OCI-LY1 (cell line): ENCODE data around the gene IFNE.

ENCODE experiments used
- H2AFZ ChIP-seq: fragments of 200-600 bp; sonication (generic), shearing (Covaris generic); 2 replicates; pipeline ENCODE4 v1.6.0; 2014; ENCODE audit warnings: antibody characterized with exemption, mild to moderate bottlenecking, low read length
- H3F3A ChIP-seq: fragments of 200-600 bp; sonication (generic), shearing (Covaris generic); 2 replicates; pipeline ENCODE4 v1.6.0; 2014; ENCODE audit warnings: mild to moderate bottlenecking, antibody characterized with exemption, low read length, moderate library complexity; ENCODE audit not compliant: insufficient read depth
- H3K27ac ChIP-seq: fragments of 200-600 bp; sonication (generic); 2 replicates; pipeline ENCODE4 v1.5.1; 2014; ENCODE audit warnings: low read length, mixed run types, mild to moderate bottlenecking, low read depth; ENCODE audit not compliant: poor library complexity, severe bottlenecking
- H3K27me3 ChIP-seq: fragments of 200-600 bp; sonication (generic); 2 replicates; pipeline ENCODE4 v1.6.0; 2014; ENCODE audit warnings: antibody characterized with exemption, mild to moderate bottlenecking, low read length, moderate library complexity; ENCODE audit not compliant: insufficient read depth
- H3K36me3 ChIP-seq: fragments of 200-600 bp; sonication (generic); 2 replicates; pipeline ENCODE4 v1.6.1; 2014; ENCODE audit warnings: mild to moderate bottlenecking, antibody characterized with exemption, low read length, moderate library complexity, mixed read lengths; ENCODE audit not compliant: insufficient read depth
- H3K4me1 ChIP-seq: fragments of 200-600 bp; sonication (generic); 2 replicates; pipeline ENCODE4 v1.5.1; 2014; ENCODE audit warnings: mild to moderate bottlenecking, low read length, moderate library complexity; ENCODE audit not compliant: insufficient read depth, severe bottlenecking
- H3K4me2 ChIP-seq: fragments of 200-600 bp; sonication (generic), shearing (Covaris generic); 2 replicates; pipeline ENCODE4 v1.6.1; 2014; ENCODE audit warnings: low read length
- H3K4me3 ChIP-seq: fragments of 200-600 bp; sonication (generic); 2 replicates; pipeline ENCODE4 v1.5.1; 2014; ENCODE audit warnings: low read length, low read depth, mild to moderate bottlenecking, mixed read lengths; ENCODE audit not compliant: poor library complexity, severe bottlenecking
- H3K79me2 ChIP-seq: fragments of 200-600 bp; shearing (Covaris generic); 2 replicates; pipeline ENCODE4 v1.6.1; 2016; ENCODE audit warnings: mixed run types, low read length, mixed read lengths; ENCODE audit not compliant: insufficient read depth
- H3K9ac ChIP-seq: fragments of 200-600 bp; sonication (generic), shearing (Covaris generic); 2 replicates; pipeline ENCODE4 v1.6.1; 2014; ENCODE audit warnings: mild to moderate bottlenecking, low read length, mixed read lengths
- H3K9me2 ChIP-seq: fragments of 200-600 bp; sonication (generic), shearing (Covaris generic); 2 replicates; pipeline ENCODE4 v1.6.1; 2014; ENCODE audit warnings: low read depth, mild to moderate bottlenecking, low read length, mixed read lengths
- H3K9me3 ChIP-seq: fragments of 200-600 bp; shearing (Covaris generic); 2 replicates; pipeline ENCODE4 v1.6.1; 2014; ENCODE audit warnings: low read length, mixed read lengths
- H4K20me1 ChIP-seq: fragments of 200-600 bp; sonication (generic), shearing (Covaris generic); 2 replicates; pipeline ENCODE4 v1.6.0; 2016; ENCODE audit warnings: mild to moderate bottlenecking, low read length; ENCODE audit not compliant: insufficient read depth
- EZH2 ChIP-seq: fragments of 200-600 bp; sonication (generic), shearing (Covaris generic); IDR thresholded peaks from 2 replicates; pipeline ENCODE4 v1.8.0; 2017; ENCODE audit warnings: borderline replicate concordance, mixed run types, mild to moderate bottlenecking, antibody characterized with exemption, low read length, moderate library complexity, mixed read lengths
- TF ChIP-seq, protein P1 (sequence below): fragments of 200-600 bp; sonication (generic), shearing (Covaris generic); IDR thresholded peaks from 2 replicates; pipeline ENCODE4 v1.5.1; 2017; ENCODE audit warnings: mild to moderate bottlenecking, antibody characterized with exemption, low read length, moderate library complexity, mixed read lengths

IFNE gene

GRCh38 chr9:21507483-21507790 is 25.3 kb upstream of the IFNE start:
- Histone ChIP-seq H3K4me3 (no peak overlapping the region), H3K79me2 (no peaks in the 10 kb centered on the region), H3K9me3 (no peaks in the 10 kb centered on the region), H3K4me2 (no peak overlapping the region), H3K27ac (no peak overlapping the region), H3F3A (no peaks in the 10 kb centered on the region), H3K9me2 (no peaks in the 10 kb centered on the region), H3K4me1 (no peaks in the 10 kb centered on the region), H3K36me3 (no peaks in the 10 kb centered on the region), H3K27me3 (no peaks in the 10 kb centered on the region), H2AFZ (no peak overlapping the region), H3K9ac (no peak overlapping the region), H4K20me1 (no peaks in the 10 kb centered on the region)
- TF ChIP-seq, protein P1, sequence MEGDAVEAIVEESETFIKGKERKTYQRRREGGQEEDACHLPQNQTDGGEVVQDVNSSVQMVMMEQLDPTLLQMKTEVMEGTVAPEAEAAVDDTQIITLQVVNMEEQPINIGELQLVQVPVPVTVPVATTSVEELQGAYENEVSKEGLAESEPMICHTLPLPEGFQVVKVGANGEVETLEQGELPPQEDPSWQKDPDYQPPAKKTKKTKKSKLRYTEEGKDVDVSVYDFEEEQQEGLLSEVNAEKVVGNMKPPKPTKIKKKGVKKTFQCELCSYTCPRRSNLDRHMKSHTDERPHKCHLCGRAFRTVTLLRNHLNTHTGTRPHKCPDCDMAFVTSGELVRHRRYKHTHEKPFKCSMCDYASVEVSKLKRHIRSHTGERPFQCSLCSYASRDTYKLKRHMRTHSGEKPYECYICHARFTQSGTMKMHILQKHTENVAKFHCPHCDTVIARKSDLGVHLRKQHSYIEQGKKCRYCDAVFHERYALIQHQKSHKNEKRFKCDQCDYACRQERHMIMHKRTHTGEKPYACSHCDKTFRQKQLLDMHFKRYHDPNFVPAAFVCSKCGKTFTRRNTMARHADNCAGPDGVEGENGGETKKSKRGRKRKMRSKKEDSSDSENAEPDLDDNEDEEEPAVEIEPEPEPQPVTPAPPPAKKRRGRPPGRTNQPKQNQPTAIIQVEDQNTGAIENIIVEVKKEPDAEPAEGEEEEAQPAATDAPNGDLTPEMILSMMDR = no peak
- TF ChIP-seq EZH2 = no peak

- Histone ChIP-seq H3K9me3 (no peaks in the 10 kb centered on the region), H3K4me1 (no peaks in the 10 kb centered on the region), H3K79me2 (no peaks in the 10 kb centered on the region), H3K27ac (no peak overlapping the region), H3K9me2 (no peaks in the 10 kb centered on the region), H3F3A (no peaks in the 10 kb centered on the region), H3K9ac (no peak overlapping the region), H3K4me3 (no peak overlapping the region), H2AFZ (no peak overlapping the region), H4K20me1 (no peaks in the 10 kb centered on the region), H3K36me3 (no peaks in the 10 kb centered on the region), H3K27me3 (no peaks in the 10 kb centered on the region), H3K4me2 (no peak overlapping the region)
- no peak for TF ChIP-seq EZH2
- TF ChIP-seq, protein P1 = no peak
Measured at GRCh38 chr9:21506626-21507482, 24.7 kb upstream of the IFNE start.

GRCh38 chr9:21505425-21506179 is 23.5 kb upstream of the IFNE start:
- no peak overlapping the region for H3K4me2 ChIP-seq
- H3K36me3 ChIP-seq = no peaks in the 10 kb centered on the region
- H2AFZ ChIP-seq = no peak overlapping the region
- H3K79me2 ChIP-seq = no peaks in the 10 kb centered on the region
- no peaks in the 10 kb centered on the region for H4K20me1 ChIP-seq
- no peaks in the 10 kb centered on the region for H3K9me3 ChIP-seq
- H3K27me3 ChIP-seq = no peaks in the 10 kb centered on the region
- no peak for TF ChIP-seq EZH2
- TF ChIP-seq, protein P1 = no peak
- H3K4me1 ChIP-seq = no peaks in the 10 kb centered on the region
- no peaks in the 10 kb centered on the region for H3K9me2 ChIP-seq
- H3K27ac ChIP-seq = no peak overlapping the region
- no peaks in the 10 kb centered on the region for H3F3A ChIP-seq
- no peak overlapping the region for H3K4me3 ChIP-seq
- H3K9ac ChIP-seq = no peak overlapping the region
